K562 (cell line): ENCODE data around the gene NCKAP1. TPM values are rescaled to one million over a fixed set of nuclear protein-coding genes. Genes with fewer than 3 reads are reported as not detected.

Source experiments
- BRD9 ChIP-seq: fragments of 450-650 bp; IDR thresholded peaks from 2 replicates; pipeline ENCODE4 v1.6.1; 2018; ENCODE audit warnings: low read depth; ENCODE audit not compliant: partially characterized antibody
- DPF2 ChIP-seq: fragments of 450-650 bp; IDR thresholded peaks from 2 replicates; pipeline ENCODE4 v1.6.1; 2016
- EZH2 ChIP-seq: IDR thresholded peaks from 2 replicates; pipeline ENCODE4 v1.6.1; 2012; ENCODE audit warnings: low read depth, mild to moderate bottlenecking, inconsistent platforms, low read length, borderline replicate concordance
- KAT7 ChIP-seq: sonication (generic); formaldehyde crosslinking; IDR thresholded peaks from 2 replicates; pipeline ENCODE4 v1.8.0; 2022; ENCODE audit warnings: missing genetic modification reagents, mild to moderate bottlenecking, borderline replicate concordance
- KHSRP ChIP-seq: fragments of 450-650 bp; IDR thresholded peaks from 2 replicates; pipeline ENCODE4 v1.6.1; 2017
- NCOA6 ChIP-seq: fragments of 450-650 bp; IDR thresholded peaks from 2 replicates; pipeline ENCODE4 v1.6.1; 2017; ENCODE audit warnings: mild to moderate bottlenecking
- NRF1 ChIP-seq, 2 experiments: fragments of 450-650 bp; IDR thresholded peaks in 1 of 2; conservative IDR thresholded peaks in 1 of 2; 2 replicates each; pipeline ENCODE4 v1.6.1; 2014; ENCODE audit warnings: mild to moderate bottlenecking in 2 of 2
- POLR2A ChIP-seq: fragments of 450-650 bp; conservative IDR thresholded peaks from 2 replicates; pipeline ENCODE4 v1.6.1; 2016
- POLR3G ChIP-seq: IDR thresholded peaks from 2 replicates; pipeline ENCODE4 v1.6.1; 2011; ENCODE audit not compliant: insufficient read length, insufficient replicate concordance; ENCODE audit errors: extremely low read depth
- PRMT5 ChIP-seq: sonication (generic); formaldehyde crosslinking; IDR thresholded peaks from 2 replicates; pipeline ENCODE4 v1.5.0; 2020; ENCODE audit warnings: missing genetic modification reagents
- RAD51 ChIP-seq: fragments of 450-650 bp; IDR thresholded peaks from 2 replicates; pipeline ENCODE4 v1.7.1; 2016; ENCODE audit warnings: low read depth, mild to moderate bottlenecking, borderline replicate concordance
- RBBP5 ChIP-seq: fragments of 200-600 bp; sonication (generic); IDR thresholded peaks from 2 replicates; pipeline ENCODE4 v1.6.1; 2012; ENCODE audit warnings: borderline replicate concordance, mild to moderate bottlenecking, low read length, control low read depth, inconsistent platforms; ENCODE audit not compliant: insufficient read depth, poor library complexity, severe bottlenecking
- RFX5 ChIP-seq: IDR thresholded peaks from 2 replicates; pipeline ENCODE4 v1.6.1; 2011; ENCODE audit warnings: low read depth, mild to moderate bottlenecking, improper control_type of control experiment, low read length
- SMAD3 ChIP-seq: fragments of 450-650 bp; formaldehyde crosslinking; conservative IDR thresholded peaks from 2 replicates; pipeline ENCODE4 v1.4.0; 2020; ENCODE audit warnings: mild to moderate bottlenecking
- SPI1 ChIP-seq: IDR thresholded peaks from 2 replicates; pipeline ENCODE4 v1.6.1; 2011; ENCODE audit warnings: low read depth, low read length, control low read depth, borderline replicate concordance
- SRSF3 ChIP-seq: fragments of 200-400 bp; formaldehyde crosslinking; IDR thresholded peaks from 2 replicates; pipeline ENCODE4 v1.6.1; 2016; ENCODE audit warnings: mild to moderate bottlenecking, low read length, moderate library complexity; ENCODE audit not compliant: insufficient read depth
- TAF1 ChIP-seq: IDR thresholded peaks from 2 replicates; pipeline ENCODE4 v1.6.1; 2011; ENCODE audit warnings: mild to moderate bottlenecking, low read length, moderate library complexity; ENCODE audit not compliant: insufficient read depth, control insufficient read depth, severe bottlenecking; ENCODE audit errors: extremely low read depth
- TBP ChIP-seq: optimal IDR thresholded peaks from 2 replicates; pipeline ENCODE3; 2011; ENCODE audit warnings: low read depth, low read length, improper control_type of control experiment
- TCFL5 ChIP-seq: fragments of 250-450 bp; sonication (Bioruptor Pico); conservative IDR thresholded peaks from 2 replicates; pipeline ENCODE4 v1.6.1; 2021; ENCODE audit warnings: mild to moderate bottlenecking, moderate library complexity, matching md5 sums
- ZNF140 ChIP-seq: fragments of 250-450 bp; sonication (Bioruptor Pico); IDR thresholded peaks from 2 replicates; pipeline ENCODE4 v1.8.0; 2021; ENCODE audit warnings: moderate library complexity, mild to moderate bottlenecking, inconsistent platforms
- ZNF3 ChIP-seq: fragments of 250-450 bp; sonication (Bioruptor Pico); IDR thresholded peaks from 2 replicates; pipeline ENCODE4 v1.5.0; 2021; ENCODE audit warnings: mild to moderate bottlenecking, moderate library complexity
- ZNF316 ChIP-seq: fragments of 450-650 bp; IDR thresholded peaks from 2 replicates; pipeline ENCODE4 v1.6.1; 2016
- ZNF431 ChIP-seq: sonication (generic); formaldehyde crosslinking; IDR thresholded peaks from 2 replicates; pipeline ENCODE4 v1.8.0; 2022; ENCODE audit warnings: mild to moderate bottlenecking, missing genetic modification reagents
- polyA plus RNA-seq, 8 experiments: library from polyadenylated mRNA; depleted of rRNA in 4 of 8; stranded (reverse) in 5 of 8; unstranded in 3 of 8; fragments of >200 nt; fragmentation: Nextera tagmentation in 2 of 8; fragmentation: Illumina TruSeq in 1 of 8; extraction: Ambion mirVana in 2 of 8; extraction: Trizol in 1 of 8; gene quantifications; 2 replicates each; pipeline versions ENCODE4 v1.2.1 to v1.2.3, GENCODE V29; 2011 to 2014; ENCODE audit warnings: inconsistent platforms in 1 of 8, missing spikeins in 1 of 8
- total RNA-seq, 7 experiments: library from RNA; depleted of rRNA in 6 of 7; stranded (reverse); fragments of >200 nt in 6 of 7; fragmentation: Illumina TruSeq in 2 of 7; extraction: Trizol in 2 of 7; gene quantifications; 2 replicates each; pipeline versions ENCODE4 v1.2.1 to v1.2.3, GENCODE V29; 2011 to 2021; ENCODE audit warnings: low replicate concordance in 1 of 7
- TF ChIP-seq, protein P1 (sequence below), 3 experiments: fragments of 200-800 bp in 1 of 3; fragments of 250-450 bp in 1 of 3; fragments of 450-650 bp in 1 of 3; sonication (Bioruptor Pico) in 1 of 3; sonication (Bioruptor generic) in 1 of 3; formaldehyde crosslinking in 1 of 3; IDR thresholded peaks; 2 replicates each; pipeline versions ENCODE4 v1.6.1 to v1.8.0; 2016 to 2022; ENCODE audit warnings: mild to moderate bottlenecking in 2 of 3, missing genetic modification characterization in 2 of 3, missing compliant biosample characterization in 1 of 3, moderate library complexity in 1 of 3
- TF ChIP-seq, protein P2 (sequence below): sonication (generic); formaldehyde crosslinking; IDR thresholded peaks from 2 replicates; pipeline ENCODE4 v1.8.1; 2023; ENCODE audit warnings: mild to moderate bottlenecking, missing genetic modification reagents

The NCKAP1 gene
- total and polyA plus RNA-seq, 9 of the 15 experiments (the other 6 are each of a cell fraction or from before 2014, with no cell fraction given): 34.0 to 153 (median 88.7) TPM

DNA sequence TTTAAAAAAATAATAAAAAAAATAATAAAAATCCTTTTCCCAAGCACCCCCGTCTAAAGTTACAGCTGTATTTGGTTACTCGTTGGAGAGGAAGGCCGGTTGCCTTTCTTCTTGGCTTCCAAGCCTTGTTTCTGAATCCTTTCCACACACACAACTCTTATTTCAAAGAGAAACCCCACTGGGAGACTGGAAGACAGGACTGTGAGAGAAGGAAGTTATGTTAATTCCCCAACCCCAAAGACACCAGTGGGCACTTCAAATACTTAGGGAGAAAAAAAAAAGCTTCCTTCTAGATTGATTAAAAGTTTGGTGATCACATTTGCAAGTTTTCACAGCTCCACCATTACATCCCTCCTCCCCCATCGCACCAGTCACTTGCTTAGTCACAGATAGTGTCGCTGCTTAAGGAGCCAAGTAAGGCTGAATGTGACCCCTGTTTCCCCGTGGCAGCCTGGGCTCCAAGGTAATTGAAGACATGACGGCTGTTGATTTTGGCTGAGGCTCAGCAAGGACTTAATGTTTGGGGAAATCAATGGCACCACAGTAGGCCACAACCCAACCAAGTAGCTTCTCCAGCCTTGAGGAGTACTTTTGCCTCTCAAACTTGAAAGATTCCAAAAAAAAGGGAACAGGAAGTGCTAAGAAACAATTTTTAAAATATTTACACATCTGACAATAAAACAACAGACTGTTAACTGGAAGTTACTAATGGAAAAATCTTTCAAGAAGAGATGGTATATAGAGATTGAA is 131.0 kb downstream of the NCKAP1 start (continued):
- TF ChIP-seq ZNF140 (no peak), POLR2A (no peak), SMAD3 (CRISPR knock-in tag) (no peak), POLR3G (no peak), SRSF3 (no peak), RAD51 (no peak), TBP (no peak), TAF1 (no peak), NRF1 (conservative IDR thresholded peaks at IDR 0.05 in 1 of 2, IDR thresholded peaks at IDR 0.05 in 1 of 2) (no peak), DPF2 (peak; percentile 43; the same call in 1 of the 2 replicates), NCOA6 (no peak), ZNF316 (0 out of 2 replicates have a peak, but pooled peaks have one; percentile 10), RFX5 (no peak), ZNF431 (CRISPR knock-in tag) (no peak), SPI1 (0 out of 2 replicates have a peak, but pooled peaks have one; percentile 19), ZNF3 (CRISPR knock-in tag) (no peak), EZH2 (no peak), TCFL5 (no peak), RBBP5 (no peak), PRMT5 (CRISPR knock-in tag) (no peak), KHSRP (no peak), BRD9 (peak; percentile 33), KAT7 (CRISPR knock-in tag) (no peak)
- TF ChIP-seq, protein P1, sequence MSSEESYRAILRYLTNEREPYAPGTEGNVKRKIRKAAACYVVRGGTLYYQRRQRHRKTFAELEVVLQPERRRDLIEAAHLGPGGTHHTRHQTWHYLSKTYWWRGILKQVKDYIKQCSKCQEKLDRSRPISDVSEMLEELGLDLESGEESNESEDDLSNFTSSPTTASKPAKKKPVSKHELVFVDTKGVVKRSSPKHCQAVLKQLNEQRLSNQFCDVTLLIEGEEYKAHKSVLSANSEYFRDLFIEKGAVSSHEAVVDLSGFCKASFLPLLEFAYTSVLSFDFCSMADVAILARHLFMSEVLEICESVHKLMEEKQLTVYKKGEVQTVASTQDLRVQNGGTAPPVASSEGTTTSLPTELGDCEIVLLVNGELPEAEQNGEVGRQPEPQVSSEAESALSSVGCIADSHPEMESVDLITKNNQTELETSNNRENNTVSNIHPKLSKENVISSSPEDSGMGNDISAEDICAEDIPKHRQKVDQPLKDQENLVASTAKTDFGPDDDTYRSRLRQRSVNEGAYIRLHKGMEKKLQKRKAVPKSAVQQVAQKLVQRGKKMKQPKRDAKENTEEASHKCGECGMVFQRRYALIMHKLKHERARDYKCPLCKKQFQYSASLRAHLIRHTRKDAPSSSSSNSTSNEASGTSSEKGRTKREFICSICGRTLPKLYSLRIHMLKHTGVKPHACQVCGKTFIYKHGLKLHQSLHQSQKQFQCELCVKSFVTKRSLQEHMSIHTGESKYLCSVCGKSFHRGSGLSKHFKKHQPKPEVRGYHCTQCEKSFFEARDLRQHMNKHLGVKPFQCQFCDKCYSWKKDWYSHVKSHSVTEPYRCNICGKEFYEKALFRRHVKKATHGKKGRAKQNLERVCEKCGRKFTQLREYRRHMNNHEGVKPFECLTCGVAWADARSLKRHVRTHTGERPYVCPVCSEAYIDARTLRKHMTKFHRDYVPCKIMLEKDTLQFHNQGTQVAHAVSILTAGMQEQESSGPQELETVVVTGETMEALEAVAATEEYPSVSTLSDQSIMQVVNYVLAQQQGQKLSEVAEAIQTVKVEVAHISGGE (CRISPR knock-in tag; IDR thresholded peaks at IDR 0.05): no peak
- TF ChIP-seq, protein P2, sequence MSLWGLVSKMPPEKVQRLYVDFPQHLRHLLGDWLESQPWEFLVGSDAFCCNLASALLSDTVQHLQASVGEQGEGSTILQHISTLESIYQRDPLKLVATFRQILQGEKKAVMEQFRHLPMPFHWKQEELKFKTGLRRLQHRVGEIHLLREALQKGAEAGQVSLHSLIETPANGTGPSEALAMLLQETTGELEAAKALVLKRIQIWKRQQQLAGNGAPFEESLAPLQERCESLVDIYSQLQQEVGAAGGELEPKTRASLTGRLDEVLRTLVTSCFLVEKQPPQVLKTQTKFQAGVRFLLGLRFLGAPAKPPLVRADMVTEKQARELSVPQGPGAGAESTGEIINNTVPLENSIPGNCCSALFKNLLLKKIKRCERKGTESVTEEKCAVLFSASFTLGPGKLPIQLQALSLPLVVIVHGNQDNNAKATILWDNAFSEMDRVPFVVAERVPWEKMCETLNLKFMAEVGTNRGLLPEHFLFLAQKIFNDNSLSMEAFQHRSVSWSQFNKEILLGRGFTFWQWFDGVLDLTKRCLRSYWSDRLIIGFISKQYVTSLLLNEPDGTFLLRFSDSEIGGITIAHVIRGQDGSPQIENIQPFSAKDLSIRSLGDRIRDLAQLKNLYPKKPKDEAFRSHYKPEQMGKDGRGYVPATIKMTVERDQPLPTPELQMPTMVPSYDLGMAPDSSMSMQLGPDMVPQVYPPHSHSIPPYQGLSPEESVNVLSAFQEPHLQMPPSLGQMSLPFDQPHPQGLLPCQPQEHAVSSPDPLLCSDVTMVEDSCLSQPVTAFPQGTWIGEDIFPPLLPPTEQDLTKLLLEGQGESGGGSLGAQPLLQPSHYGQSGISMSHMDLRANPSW (CRISPR knock-in tag): no peak
